ENCODE measurements around the gene SIMC1.
"Not testable (repeated sequence)": the region's sequence is repeated elsewhere in the genome, so short reads cannot be mapped to it uniquely, and the experiment has no call there.

Gene SIMC1

DNA sequence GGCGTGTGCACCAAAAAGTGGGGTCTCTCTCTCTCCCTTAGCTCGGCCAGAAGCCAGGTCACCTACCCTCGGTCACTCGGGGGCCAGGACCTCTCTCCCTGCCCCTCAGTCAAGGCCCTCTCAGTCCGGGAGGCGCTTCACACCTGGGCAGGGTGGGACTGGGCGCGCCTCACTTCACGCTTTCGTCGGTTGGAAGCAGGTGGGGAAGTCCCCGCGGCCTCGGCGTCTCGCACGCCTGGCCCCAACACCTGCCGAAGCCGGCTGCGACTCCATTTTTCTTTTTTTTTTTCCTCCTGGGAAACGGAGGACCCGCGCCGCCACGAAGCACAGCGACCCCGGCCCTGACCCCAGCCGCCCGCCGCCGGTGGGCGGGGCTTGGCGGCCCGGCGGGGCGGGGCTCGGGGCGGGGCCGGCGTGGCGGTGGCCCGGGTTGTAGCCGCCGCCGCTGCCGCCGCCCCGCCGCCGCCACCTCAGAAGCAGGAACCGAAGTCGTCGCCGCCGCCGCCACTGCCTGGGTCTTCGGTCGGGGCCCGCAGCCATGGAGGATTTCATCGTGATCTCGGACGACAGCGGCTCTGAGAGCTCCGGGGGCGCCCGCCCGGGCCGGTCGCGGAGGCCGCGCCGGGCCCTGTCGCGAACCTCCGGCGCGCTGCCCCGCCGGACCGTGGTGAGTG, at the start of gene SIMC1:
TSS of gene SIMC1 (plus strand) at position 454 of the 674 bp plus-strand sequence. CDS start at position 539, 85 bp downstream.
- peak; percentile 36 for DNase-seq (ENCODE audit: low read depth)

DNA sequence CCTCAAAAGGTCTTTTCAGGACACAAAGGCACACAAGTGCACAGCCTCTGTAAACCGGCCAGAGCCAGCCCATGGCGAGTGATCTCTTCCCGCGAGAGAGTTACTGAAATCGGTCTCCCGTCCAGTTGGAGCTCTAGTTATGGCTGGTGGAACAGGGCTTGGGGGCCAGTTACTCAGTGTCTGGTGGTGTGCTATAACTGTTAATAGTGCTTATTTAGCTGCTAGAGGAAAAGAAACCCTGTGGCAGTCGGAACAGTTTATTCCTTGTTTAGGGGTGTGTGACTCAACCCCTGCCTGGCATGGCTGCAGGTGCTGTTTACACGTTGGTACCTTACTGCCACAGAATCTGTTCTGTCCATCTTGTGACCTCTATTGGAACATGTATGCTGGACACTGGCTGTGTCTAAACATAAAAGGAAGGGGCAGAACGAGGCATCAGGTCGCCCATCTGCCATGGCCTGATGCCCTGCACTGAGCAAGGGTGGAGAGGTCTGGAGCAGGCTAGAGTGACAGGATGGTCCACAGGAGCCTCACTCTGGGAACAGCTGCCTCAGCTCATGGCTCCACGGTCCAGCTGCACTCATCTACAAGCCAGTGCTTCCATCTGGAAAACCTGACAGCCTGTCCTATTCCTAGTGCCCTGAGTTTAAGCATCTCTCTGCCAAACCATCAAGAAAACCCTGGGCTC, 49.6 kb upstream of the SIMC1 start:
- no peak for DNase-seq (ENCODE audit: low read depth)

DNA sequence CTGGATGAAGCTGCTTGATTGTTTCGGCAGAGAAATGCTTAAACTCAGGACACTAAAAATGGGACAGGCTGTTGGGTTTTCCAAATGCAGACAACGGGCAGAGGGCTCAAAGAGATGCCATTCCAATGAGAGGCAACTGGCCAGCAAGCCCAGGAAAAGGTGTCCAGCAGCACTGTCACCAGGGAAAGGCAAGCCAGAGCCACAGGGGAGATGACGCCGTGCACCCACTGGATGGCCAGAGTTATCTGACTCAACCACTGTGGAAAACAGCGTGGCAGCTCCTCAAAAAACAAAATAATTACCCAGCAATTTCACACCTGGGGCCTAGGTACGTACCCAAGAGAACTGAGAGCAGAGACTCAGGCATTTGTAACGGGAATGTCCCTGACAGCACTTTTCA, 48.4 kb upstream of the SIMC1 start:
- DNase-seq (ENCODE audit: low read depth), result no peak

DNA sequence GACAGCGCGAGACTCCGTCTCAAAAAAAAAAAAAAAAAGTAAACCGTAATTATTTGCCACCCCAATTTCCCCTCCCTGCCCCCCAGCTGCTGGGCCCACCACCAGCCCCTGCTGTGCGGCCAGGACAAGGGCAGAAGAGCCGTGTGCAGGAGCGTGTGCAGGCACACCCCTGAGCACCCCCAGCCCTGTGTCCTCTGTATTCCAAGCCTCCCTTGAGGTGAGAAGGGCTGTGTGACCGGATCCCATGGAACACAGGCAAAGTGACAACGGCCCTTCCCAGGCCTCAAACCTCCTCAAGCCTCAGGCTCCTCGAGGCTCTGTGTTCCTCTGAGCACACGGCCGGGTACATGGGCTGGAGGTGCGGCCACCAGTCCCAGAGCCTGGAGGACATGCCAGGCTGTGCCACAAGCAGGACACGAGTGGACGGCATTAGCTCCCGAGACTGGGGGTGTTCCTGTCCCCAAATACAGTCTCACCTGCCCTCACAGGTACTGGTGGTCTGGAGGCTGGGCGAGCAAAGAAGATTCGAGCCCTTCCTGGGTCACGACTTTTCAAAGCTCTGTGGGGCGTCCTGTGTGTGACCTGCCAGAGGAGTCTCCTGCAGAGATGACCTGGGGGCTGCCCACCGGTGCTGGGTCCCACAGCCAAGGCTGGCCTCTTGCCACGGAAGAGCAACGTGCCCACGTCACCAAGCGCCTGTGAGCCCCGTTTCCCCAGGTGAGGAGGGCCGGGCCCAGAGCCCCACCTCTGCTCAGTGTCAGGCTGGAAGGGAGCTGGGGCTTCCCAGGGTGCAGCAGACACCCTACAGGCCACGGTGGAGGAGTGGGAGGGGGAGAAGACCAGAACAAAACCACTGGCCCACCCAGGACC, 47.1 kb upstream of the SIMC1 start:
- DNase-seq (ENCODE audit: low read depth), result no peak

DNA sequence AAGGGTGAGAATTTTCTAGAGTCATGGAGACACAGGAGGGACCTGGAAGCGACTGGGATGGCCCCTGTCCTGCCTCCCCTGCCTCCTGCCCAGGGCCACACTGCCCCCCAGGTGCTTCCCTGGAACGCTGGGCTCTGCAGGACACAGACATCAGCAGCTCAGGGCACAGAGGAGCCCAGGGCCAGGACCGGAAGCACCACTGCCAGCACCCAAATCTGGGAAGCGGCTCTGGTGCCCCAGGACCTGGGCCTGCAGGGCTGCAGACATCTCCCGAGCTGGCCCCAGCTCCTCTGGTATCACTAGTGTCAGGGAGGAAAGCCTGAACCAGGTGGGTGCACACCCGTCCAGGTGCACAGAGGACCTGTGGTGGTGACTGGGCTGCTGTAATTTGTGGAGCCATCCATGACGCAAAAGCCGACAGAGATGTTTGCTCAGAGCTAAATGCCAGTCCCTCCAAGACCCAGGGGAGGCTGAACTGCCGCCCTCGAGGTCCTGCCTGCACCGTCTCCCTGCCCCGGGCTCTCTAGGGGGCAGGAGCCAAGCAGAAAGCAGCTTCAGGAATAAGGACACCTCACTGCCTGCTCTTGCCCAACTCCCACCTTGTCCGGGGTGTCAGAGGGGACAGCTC, 46.0 kb upstream of the SIMC1 start:
- no peak for DNase-seq (ENCODE audit: low read depth)

DNA sequence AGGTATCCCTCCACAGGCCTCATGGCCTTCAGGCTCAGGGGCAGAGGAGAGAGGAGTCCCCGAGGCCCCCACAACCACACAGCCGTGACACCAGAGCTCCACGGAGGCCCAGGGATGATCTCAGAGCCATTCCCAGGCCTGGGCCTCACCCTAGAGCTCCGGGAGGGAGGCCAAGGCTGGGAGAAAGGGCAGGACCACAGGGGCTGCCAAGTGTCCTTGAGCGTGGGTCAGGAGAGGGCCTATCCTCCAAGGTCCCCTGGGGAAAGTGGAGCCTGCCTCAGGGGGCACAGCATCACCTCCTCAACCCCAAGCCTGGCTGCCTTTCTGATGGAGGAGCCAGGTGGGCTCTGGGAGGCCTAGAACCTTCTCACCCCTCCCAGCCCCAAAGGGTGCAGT, 45.5 kb upstream of the SIMC1 start:
- DNase-seq (ENCODE audit: low read depth), result not testable (repeated sequence)

DNA sequence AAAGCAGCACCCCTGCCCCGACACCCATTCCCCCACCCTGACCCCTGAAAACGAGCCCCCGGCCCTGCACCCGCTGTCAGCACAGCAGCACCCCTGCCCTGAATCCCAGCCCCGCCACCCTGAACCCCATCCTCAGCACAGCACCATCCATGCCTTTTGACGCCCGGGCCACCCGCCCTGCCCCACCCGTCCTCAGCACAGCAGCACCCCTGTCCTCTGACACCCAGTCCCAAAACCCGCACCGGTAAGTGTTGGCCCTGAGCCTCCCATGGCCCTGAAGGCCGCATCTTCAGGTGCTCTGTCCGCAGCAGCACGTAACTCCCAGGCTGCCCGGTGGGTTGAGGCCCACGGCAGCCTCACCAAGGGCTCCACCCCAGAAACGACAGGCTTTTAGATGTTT, 44.6 kb upstream of the SIMC1 start:
- not testable (repeated sequence) for DNase-seq (ENCODE audit: low read depth)

DNA sequence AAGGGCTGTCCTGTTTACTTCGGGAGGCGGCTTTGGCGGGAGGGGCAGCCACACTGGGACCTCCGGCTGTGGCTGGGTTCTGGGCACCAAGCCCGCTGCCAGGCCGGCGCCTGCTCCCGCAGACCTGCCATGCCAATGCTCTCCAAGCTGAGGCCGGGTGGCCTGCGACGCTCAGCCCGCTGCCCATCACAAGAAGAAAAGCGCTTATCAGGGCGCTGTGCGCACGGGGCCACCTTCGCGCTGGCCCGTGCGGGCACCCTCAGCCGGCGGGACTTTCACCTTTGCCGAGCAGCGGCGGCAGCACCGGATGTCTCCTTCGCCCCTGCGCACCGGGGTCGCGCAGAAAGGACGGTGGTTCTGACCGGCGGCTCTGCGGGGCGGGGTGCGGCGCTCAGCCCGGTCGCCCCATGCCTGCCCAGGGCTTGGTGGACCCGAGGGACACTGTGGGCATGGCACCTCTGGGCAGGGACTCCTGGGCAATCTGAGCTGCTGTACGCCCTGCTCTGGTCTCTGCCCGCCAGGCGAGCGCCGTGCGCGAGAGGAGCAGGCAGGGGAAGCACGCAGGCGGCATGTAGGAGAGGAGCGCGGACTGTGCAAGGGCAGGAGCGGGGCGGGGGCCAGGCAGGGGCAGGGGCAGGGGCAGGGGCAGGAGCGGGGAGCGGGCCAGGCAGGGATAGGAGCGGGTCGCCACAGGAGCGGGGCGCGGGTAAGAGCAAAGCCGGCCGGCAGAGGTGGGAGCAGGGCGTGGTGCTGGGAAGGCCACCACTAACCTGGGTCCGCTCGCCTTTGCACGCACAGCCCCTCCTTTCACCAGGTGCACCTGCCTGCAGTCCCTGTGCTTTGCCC, 43.8 kb upstream of the SIMC1 start:
- DNase-seq (ENCODE audit: low read depth), result not testable (repeated sequence)

DNA sequence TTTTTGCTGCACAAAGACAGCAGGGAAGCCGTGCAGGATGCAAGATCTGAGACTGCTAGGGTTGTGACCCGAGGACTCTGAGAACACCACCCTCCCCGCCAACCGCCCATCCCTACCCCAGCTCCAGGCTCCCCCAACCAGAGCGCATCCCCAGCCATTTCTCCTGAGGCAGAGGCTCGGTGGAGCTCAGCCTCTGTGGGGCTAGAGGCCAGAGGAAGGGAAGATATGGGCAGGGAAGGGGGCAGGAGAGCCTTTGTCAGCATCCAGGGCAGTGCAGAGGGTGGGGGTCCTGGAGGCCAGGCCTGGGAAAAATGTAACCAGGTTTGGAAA, 43.2 kb upstream of the SIMC1 start:
- not testable (repeated sequence) for DNase-seq (ENCODE audit: low read depth)

DNA sequence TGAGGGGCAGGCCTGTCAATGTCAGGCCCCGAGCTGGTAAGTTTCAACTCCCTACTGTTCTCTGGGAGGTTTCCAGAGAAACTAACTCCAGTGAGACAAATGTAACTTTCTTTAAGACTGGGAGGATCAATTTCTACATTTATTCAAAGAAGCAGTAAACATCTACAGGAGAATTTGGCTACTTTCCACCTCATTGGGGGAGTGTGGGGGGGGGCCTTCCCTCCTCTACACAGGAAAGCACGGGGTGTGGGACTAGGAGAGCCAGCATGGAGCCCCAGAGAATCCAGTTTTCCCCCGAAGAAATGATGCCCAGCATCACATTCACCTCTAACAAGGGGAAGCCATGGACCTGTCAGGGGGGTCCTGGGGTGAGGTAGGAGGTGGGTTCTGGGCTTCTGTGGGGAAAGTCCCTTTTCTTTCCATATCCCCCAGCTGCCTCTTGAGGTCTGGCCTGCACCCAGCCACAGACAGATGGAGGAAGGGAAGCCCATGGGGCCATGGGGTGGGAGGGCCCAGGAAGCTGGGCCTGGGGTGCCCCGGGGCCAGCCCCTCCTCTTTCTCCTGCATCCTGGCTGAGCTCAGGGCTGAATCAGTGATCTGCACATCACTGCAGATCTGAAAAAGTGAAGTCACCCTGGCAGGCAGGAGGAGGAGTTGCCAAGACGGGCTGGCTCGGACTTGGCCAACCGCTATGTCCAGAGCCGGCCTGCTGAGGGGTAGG, 42.6 kb upstream of the SIMC1 start:
- not testable (repeated sequence) for DNase-seq (ENCODE audit: low read depth)

DNA sequence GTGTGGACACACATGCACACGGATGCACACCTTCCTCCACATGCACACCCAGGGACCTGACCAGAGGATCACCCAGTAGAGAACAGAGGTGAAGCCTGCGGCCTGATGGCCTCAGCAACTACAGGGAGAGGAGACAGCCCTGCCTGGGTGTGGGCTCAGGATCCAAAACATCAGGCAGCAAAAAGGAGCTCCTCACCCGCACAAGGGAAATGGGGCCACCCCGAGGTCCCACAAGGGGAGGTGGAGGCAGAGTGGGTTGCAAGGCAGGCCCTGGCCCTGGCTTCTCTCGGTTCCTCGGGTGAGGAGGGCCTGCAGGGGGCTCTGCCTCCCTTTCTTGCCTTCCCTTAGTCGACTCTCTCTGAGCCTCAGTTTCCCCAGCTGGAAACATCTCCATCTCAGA, 41.4 kb upstream of the SIMC1 start:
- not testable (repeated sequence) for DNase-seq (ENCODE audit: low read depth)

DNA sequence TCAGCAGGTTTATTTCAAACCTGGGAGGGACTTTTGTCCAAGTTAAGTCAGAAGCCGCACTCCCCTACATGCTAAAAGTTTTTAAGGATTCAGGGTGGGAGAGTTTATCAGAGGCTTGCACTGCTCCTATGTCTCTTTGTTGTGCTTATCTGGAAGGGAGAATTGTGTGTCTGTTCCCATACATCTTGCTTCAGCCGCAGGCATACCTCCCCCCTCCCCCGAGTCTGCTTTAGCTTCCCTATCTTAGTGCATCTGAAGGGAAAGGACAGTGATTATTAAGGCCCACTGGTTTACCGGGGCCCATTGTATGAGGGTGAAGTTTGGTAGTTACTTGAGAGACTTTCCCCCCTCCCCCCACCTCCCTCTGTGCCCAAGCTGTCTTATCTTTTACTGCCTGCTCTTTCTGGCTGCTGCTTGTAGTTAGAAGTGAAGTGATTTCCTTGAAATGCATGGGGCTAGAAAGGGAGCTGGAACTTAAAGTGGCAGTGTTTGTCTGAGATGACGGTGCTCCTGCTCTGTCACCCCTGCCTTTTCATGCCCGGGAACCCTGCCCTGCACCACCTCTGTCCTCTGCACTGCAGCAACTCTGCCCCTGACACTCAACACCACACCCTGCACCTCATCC, 40.9 kb upstream of the SIMC1 start:
- DNase-seq (ENCODE audit: low read depth), result not testable (repeated sequence)

DNA sequence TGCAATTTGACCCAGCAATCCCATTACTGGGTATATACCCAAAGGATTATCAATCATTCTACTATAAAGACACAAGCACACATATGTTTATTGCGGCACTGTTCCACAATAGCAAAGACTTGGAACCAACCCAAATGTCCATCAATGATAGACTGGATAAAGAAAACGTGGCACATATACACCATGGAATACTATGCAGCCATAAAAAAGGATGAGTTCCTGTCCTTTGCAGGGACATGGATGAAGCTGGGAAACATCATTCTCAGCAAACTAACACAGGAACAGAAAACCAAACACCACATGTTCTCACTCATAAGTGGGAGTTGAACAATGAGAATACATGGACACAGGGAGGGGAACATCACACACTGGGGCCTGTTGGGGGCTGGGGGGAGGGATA, 39.9 kb upstream of the SIMC1 start:
- not testable (repeated sequence) for DNase-seq (ENCODE audit: low read depth)

DNA sequence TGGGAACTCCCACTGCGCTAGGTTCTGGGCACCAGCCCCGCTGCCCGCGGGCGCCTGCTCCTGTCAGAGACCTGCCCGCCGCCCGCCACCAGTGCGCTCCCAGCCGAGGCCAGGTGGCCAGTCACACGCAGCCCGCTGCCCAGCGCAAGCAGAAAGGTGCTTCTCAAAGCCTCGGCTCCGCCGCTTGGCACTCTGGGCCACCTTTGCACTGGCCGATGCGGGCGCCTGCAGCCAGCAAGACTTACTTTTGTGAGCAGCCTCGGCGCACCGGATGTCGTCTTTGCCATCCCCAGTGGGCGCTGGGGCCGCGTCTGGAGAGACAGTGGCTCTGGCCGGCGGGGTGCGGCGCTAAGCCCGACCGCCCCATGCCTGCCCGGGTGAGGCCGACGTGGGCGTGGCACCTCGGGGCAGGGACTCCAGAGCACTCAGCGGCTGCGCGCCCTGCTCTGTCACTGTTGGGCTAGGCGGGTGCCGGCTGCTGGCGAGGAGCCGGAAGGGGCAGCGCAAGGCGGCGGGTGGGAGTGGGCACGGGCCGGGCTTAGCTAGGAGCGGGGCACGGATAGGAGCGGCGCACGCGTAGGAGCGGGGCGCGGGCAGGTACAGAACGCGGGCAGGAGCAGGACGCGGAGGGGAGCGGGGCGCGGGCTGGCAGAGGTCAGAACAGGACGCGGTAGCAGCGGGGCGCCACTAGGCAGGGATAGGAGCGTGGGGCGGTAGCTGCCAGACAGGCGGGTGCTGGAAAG, 39.1 kb upstream of the SIMC1 start:
- not testable (repeated sequence) for DNase-seq (ENCODE audit: low read depth)

DNA sequence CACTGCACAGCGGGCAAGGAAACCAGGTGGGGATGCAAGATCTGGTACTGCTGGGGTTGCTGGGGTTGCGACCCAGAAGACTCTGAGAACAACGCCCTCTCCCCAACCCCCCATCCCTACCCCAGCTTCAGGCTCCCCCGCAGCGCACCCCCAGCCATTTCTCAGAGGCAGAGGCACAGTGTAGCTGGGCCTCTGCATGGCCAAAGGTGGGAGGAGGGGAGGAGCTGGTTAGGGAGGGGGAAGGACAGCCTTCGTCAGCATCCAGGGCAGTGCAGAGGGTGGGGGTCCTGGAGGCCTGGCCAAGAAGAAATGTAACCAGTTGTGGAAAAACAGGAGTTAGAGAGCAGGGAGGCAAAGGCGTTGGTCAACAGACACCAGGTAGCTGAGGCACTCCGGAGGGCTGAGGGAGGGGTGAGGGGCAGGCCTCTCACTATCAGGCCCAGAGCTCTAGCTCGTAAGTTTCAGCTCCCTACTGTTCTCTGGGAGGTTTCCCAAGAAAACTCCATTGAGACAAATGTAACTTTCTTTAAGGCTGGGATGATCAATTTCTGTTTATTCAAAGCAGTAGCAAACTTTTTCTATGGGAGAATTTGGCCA, 38.3 kb upstream of the SIMC1 start:
- not testable (repeated sequence) for DNase-seq (ENCODE audit: low read depth)

DNA sequence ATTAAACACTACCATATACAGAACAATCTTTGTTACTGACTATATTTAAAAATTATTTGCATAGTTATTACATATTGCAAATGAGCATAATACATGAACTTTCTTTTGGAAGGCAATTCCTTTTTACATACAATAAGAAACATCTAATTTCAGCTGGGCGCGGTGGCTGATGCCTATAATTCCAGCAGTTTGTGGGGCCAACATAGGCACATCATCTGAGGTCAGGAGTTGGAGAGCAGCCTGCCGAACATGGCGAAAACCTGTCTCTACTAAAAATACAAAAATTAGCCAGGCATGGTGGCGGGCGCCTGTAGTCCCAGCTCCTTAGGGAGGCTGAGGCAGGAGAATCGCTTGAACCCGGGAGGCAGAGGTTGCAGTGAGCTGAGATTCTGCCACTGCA, 36.4 kb upstream of the SIMC1 start:
- no peak for DNase-seq (ENCODE audit: low read depth)

DNA sequence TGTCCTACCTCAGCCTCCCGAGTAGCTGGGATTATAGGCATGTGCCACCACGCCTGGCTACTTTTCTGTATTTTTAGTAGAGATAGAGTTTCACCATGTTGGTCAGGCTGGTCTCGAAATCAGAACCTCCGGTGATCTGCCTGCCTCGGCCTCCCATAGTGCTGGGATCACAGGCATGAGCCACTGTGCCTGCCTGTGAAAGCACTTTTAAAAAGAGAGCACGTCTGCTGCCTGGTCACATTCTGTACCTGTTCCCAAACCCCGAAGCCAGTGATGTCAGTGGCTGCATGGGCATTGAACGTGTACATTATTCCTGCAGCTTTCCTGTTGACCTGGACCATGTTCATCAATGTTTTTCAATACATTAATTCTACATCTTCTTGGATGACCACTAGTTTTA, 35.1 kb upstream of the SIMC1 start:
- DNase-seq (ENCODE audit: low read depth), result no peak

DNA sequence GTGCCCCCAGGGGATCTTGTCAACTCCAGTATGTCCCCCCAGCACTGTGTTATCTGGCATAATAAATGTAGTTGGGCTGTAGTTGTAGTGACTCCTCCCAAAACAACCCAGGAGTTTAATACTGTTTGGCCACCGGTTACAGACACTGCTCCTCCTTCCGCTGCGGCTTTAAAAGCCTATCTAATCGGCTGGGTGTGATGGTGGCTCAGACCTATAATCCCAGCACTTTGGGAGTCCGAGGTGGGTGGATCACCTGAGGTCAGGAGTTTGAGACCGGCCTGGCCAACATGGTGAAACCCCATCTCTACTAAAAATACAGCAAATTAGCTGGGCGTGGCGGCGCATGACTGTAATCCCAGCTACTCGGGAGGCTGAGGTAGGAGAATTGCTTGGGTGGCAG, 34.7 kb upstream of the SIMC1 start:
- DNase-seq (ENCODE audit: low read depth), result not testable (repeated sequence)

DNA sequence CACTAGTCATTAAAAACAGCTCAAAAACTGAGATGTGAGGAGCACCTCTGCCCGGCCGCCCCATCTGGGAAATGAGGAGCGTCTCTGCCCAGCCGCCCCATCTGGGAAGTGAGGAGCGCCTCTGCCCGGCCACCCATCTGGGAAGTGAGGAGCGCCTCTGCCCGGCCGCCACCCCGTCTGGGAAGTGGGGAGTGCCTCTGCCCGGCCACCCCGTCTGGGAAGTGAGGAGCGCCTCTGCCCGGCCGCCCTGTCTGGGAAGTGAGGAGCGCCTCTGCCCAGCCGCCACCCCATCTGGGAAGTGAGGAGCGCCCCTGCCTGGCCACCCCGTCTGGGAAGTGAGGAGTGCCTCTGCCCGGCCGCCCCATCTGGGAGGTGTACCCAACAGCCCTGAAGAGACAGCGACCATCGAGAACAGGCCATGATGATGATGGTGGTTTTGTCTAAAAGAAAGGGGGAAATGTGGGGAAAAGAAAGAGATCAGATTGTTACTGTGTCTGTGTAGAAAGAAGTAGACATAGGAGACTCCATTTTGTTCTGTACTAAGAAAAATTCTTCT, 23.7 kb upstream of the SIMC1 start:
- not testable (repeated sequence) for DNase-seq (ENCODE audit: low read depth)

All from activated T-cell treated with anti-CD3 and anti-CD28 coated beads for 1 hour (primary cell).